ENCODE measurements around the gene PLD1.

Gene PLD1

DNA sequence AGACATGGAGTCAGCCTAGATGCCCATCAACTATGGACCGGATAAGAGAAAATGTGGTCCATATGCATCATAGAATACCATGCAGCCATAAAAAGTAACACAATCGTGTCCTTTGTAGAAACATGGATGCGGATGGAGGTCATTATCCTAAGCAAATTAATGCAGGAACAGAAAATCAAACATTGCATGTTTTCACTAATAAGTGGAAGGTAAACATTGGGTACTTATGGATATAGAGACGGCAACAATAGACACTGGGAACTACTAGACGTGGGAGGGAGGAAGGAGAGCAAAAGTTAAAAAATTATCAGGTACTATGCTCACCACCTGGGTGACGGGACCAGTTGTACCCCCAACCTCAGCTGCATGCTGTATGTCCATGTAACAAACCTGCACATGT lies 2.5 kb downstream of the PLD1 start:
- no peak for DNase-seq (ENCODE audit: low read depth in 1 of 2, low spot score in 1 of 2)
- Histone ChIP-seq H3K27ac (replicated peaks) (peak overlapping the region; percentile 84), H3K27me3 (ENCODE audit: insufficient read depth, poor library complexity, severe bottlenecking) (no peaks in the 10 kb centered on the region), H3K4me3 (replicated peaks; ENCODE audit: insufficient read depth, low read length) (no peak overlapping the region; the same call in 1 of the 2 replicates)
- TF ChIP-seq SPI1 (IDR thresholded peaks at IDR 0.05; ENCODE audit: borderline replicate concordance, low read depth) (no peak), GABPA (IDR thresholded peaks at IDR 0.05; ENCODE audit: low read depth) (no peak), POLR2AphosphoS5 (IDR thresholded peaks at IDR 0.05; ENCODE audit: low read depth) (no peak)
- TF ChIP-seq, protein P1, sequence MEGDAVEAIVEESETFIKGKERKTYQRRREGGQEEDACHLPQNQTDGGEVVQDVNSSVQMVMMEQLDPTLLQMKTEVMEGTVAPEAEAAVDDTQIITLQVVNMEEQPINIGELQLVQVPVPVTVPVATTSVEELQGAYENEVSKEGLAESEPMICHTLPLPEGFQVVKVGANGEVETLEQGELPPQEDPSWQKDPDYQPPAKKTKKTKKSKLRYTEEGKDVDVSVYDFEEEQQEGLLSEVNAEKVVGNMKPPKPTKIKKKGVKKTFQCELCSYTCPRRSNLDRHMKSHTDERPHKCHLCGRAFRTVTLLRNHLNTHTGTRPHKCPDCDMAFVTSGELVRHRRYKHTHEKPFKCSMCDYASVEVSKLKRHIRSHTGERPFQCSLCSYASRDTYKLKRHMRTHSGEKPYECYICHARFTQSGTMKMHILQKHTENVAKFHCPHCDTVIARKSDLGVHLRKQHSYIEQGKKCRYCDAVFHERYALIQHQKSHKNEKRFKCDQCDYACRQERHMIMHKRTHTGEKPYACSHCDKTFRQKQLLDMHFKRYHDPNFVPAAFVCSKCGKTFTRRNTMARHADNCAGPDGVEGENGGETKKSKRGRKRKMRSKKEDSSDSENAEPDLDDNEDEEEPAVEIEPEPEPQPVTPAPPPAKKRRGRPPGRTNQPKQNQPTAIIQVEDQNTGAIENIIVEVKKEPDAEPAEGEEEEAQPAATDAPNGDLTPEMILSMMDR (IDR thresholded peaks at IDR 0.05; ENCODE audit: insufficient read depth, low read length) = no peak
- TF ChIP-seq, protein P2, sequence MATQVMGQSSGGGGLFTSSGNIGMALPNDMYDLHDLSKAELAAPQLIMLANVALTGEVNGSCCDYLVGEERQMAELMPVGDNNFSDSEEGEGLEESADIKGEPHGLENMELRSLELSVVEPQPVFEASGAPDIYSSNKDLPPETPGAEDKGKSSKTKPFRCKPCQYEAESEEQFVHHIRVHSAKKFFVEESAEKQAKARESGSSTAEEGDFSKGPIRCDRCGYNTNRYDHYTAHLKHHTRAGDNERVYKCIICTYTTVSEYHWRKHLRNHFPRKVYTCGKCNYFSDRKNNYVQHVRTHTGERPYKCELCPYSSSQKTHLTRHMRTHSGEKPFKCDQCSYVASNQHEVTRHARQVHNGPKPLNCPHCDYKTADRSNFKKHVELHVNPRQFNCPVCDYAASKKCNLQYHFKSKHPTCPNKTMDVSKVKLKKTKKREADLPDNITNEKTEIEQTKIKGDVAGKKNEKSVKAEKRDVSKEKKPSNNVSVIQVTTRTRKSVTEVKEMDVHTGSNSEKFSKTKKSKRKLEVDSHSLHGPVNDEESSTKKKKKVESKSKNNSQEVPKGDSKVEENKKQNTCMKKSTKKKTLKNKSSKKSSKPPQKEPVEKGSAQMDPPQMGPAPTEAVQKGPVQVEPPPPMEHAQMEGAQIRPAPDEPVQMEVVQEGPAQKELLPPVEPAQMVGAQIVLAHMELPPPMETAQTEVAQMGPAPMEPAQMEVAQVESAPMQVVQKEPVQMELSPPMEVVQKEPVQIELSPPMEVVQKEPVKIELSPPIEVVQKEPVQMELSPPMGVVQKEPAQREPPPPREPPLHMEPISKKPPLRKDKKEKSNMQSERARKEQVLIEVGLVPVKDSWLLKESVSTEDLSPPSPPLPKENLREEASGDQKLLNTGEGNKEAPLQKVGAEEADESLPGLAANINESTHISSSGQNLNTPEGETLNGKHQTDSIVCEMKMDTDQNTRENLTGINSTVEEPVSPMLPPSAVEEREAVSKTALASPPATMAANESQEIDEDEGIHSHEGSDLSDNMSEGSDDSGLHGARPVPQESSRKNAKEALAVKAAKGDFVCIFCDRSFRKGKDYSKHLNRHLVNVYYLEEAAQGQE (IDR thresholded peaks at IDR 0.05; ENCODE audit: insufficient replicate concordance, low read depth) = no peak

DNA sequence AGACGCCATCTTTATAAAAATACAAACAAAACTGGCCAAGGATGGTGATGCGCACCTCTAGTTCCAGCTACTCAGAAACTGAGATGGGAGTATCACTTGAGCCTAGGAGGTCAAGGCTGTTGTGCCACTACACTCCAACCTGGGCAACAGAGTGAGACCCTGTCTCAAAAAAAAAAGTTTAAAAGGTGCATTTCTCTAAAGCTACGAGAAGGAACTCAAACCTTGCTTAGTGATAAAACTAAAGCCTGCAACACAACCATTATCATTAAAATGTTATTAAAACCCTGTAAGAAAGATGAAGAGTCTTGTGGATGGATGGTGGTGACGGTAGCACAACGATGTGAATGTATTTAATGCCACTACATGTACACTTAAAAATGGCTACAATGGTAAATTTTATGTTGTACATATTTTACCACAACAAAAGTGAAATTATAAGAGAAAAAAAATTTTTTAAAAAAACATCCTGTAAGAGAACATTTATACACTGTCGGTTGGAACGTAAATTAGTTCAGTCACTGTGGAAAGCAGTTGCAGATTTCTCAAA lies 3.1 kb downstream of the PLD1 start:
- H3K27me3 ChIP-seq (ENCODE audit: insufficient read depth, poor library complexity, severe bottlenecking) = no peaks in the 10 kb centered on the region
- H3K4me3 ChIP-seq (replicated peaks; ENCODE audit: insufficient read depth, low read length) = no peak overlapping the region
- peak overlapping the region; percentile 84 for H3K27ac ChIP-seq (replicated peaks)
- DNase-seq (ENCODE audit: low read depth in 1 of 2, low spot score in 1 of 2) = no peak
- TF ChIP-seq SPI1 (IDR thresholded peaks at IDR 0.05; ENCODE audit: borderline replicate concordance, low read depth) = no peak
- TF ChIP-seq, protein P1 (IDR thresholded peaks at IDR 0.05; ENCODE audit: insufficient read depth, low read length) = no peak
- no peak for TF ChIP-seq GABPA (IDR thresholded peaks at IDR 0.05; ENCODE audit: low read depth)
- no peak for TF ChIP-seq POLR2AphosphoS5 (IDR thresholded peaks at IDR 0.05; ENCODE audit: low read depth)
- TF ChIP-seq, protein P2 (IDR thresholded peaks at IDR 0.05; ENCODE audit: insufficient replicate concordance, low read depth) = no peak

DNA sequence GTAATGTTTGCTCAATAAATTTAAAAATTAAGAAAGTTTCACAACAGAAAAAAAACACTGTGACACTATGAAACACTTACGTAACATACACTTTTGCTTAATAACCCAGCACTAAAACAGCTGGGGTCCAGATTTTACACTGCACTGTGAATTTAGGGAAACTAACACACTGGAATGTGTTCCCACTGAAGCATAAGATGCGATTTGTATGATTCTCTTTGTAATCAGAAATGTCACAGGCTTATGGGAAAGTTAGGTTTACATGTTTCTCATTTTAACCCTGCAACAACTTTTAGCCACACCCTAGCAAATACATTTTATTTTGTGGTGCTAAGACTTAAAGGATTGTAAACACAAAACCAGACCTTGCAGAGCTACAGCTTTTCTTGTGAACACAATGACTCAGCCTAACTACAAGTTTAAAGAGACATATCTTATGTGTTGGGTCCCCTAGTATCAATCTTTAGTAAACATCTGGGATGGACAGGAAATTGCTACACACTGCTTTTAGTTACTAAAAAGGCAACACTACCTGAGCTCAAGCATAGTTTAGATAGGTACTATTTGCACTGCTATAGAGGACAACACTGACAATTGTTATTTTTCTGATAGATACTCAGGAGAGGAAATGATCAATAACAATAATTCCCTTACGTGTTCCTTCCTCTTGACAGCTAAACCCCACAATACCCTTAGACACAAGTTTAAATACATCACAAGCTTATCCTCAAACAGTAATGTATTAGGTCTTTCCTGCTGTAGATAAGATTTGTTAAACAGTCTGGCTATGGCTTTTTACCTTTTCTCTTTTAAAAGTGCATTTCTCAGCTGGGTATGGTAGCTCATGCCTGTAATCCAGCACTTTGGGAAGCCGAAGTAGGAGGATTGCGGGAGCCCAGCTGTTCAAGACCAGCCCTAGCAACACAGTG lies 3.8 kb downstream of the PLD1 start:
- Histone ChIP-seq H3K27ac (replicated peaks) (peak overlapping the region; percentile 84), H3K4me3 (replicated peaks; ENCODE audit: insufficient read depth, low read length) (no peak overlapping the region), H3K27me3 (ENCODE audit: insufficient read depth, poor library complexity, severe bottlenecking) (no peaks in the 10 kb centered on the region)
- no peak for DNase-seq (ENCODE audit: low read depth in 1 of 2, low spot score in 1 of 2)
- TF ChIP-seq, protein P1 (IDR thresholded peaks at IDR 0.05; ENCODE audit: insufficient read depth, low read length) = no peak
- no peak for TF ChIP-seq GABPA (IDR thresholded peaks at IDR 0.05; ENCODE audit: low read depth)
- TF ChIP-seq SPI1 (IDR thresholded peaks at IDR 0.05; ENCODE audit: borderline replicate concordance, low read depth) = no peak
- TF ChIP-seq, protein P2 (IDR thresholded peaks at IDR 0.05; ENCODE audit: insufficient replicate concordance, low read depth) = no peak
- TF ChIP-seq POLR2AphosphoS5 (IDR thresholded peaks at IDR 0.05; ENCODE audit: low read depth) = no peak

Measured in HL-60 (cell line).